Measurements from ENCODE around the gene UGT1A1. TPM values are rescaled to one million over a fixed set of nuclear protein-coding genes. Genes with fewer than 3 reads are reported as not detected.

Gene UGT1A1
- total and polyA plus RNA-seq, 9 of the 15 experiments (the other 6 are each of a cell fraction or from before 2014, with no cell fraction given): not detected

DNA sequence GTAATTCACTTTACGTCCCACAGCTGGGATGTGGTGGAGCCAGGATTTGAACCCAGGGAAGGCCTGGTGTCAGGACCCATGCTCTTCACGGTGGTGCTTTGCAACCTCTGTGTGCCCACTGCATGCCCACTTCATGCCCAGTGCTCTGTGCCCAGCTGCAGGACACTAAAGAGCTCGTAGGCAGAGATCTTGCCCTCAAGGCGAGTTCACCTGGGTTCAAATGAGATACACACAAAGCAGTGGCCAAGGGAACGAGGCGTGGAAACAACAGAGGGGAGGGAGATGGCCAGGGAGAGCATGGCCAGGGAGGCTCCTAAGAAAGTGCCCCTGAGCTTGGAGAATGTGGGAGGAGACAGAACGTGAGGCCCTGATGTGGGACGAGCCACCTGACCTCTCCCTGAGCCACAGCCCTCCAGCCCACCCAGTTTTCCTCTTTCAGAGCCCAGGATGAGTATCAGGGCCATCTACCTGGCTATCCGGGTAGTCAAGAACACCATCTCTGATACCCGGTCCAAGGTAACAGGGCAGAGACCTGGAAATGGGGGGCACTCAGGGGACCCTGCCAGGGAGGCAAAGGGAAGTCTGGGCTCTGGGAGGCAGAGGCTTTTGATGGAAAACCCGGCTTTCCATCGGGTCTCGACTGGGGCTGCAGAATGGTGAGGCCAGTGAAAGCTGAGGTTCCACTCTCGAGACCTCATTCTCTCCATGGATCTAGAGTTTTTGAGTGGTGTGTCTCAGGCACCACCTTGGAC is 38.4 kb downstream of the UGT1A1 start:
- in situ Hi-C loops (cut with MboI): no loop called here

More for the DNA sequence above, 38.4 kb downstream of the UGT1A1 start:
- no peaks in the 10 kb centered on the region for H3K9me1 ChIP-seq (ENCODE audit: control insufficient read depth, insufficient read depth, low read length)
- ChIA-PET CTCF (ENCODE audit: low intra/inter-chr PET ratio) (no interaction called here), POLR2A (interaction anchor here (0.6 to 0.7 kb wide), 2 partner anchors 19 to 203 kb away, joined by 3 to 4 read pairs; no protein-coding TSS in a partner anchor)
- H3K27me3 ChIP-seq (ENCODE audit: control insufficient read depth in 2 of 2, insufficient read depth in 2 of 2, low read length in 2 of 2): peaks cover 0 to 14% of the 10 kb centered on the region in 2 experiments; a peak in 2 of 5 replicates
- WGBS (ENCODE audit: insufficient coverage, low coverage, missing lambda C conversion rate): 1% methylated on average over 11 of the region's 14 CpGs
- FAIRE-seq (no peak), ATAC-seq (no peak), DNase-seq (ENCODE audit: extremely low read depth in 1 of 4, low spot score in 3 of 4) (no peak)
- no peak overlapping the region for H3K27ac ChIP-seq (ENCODE audit: extremely low read depth, low read depth, low read length)
- intact Hi-C loops (cut with micrococcal nuclease): no loop called here
- H3K9ac ChIP-seq (ENCODE audit: insufficient read depth in 1 of 2, low read depth in 2 of 2, low read length in 2 of 2): no peak overlapping the region
- TF ChIP-seq XRCC3 (IDR thresholded peaks at IDR 0.05) (no peak), ETV5 (CRISPR knock-in tag; IDR thresholded peaks at IDR 0.05; ENCODE audit: low read depth) (no peak), DMBX1 (CRISPR knock-in tag; IDR thresholded peaks at IDR 0.05; ENCODE audit: borderline replicate concordance) (no peak), RHOXF2B (CRISPR knock-in tag; conservative IDR thresholded peaks at IDR 0.05) (no peak), ASH1L (IDR thresholded peaks at IDR 0.05; ENCODE audit: borderline replicate concordance, low read depth, partially characterized antibody) (no peak), RCOR1 (IDR thresholded peaks at IDR 0.05; ENCODE audit: borderline replicate concordance in 1 of 2, low read depth in 2 of 2, low read length in 2 of 2) (no peak), ZNF133 (CRISPR knock-in tag; IDR thresholded peaks at IDR 0.05) (no peak), ZNF12 (CRISPR knock-in tag; IDR thresholded peaks at IDR 0.05) (no peak), KLF10 (CRISPR knock-in tag; IDR thresholded peaks at IDR 0.05) (no peak), ZKSCAN8 (CRISPR knock-in tag; IDR thresholded peaks at IDR 0.05) (no peak), ZNF165 (CRISPR knock-in tag; IDR thresholded peaks at IDR 0.05; ENCODE audit: borderline replicate concordance) (no peak), SAFB (IDR thresholded peaks at IDR 0.05; ENCODE audit: borderline replicate concordance, low read depth, low read length) (no peak), KDM5B (IDR thresholded peaks at IDR 0.05; ENCODE audit: insufficient replicate concordance, low read depth, low read length) (no peak), XRCC5 (IDR thresholded peaks at IDR 0.05; ENCODE audit: low read depth, low read length) (no peak)
- TF ChIP-seq, protein P1, sequence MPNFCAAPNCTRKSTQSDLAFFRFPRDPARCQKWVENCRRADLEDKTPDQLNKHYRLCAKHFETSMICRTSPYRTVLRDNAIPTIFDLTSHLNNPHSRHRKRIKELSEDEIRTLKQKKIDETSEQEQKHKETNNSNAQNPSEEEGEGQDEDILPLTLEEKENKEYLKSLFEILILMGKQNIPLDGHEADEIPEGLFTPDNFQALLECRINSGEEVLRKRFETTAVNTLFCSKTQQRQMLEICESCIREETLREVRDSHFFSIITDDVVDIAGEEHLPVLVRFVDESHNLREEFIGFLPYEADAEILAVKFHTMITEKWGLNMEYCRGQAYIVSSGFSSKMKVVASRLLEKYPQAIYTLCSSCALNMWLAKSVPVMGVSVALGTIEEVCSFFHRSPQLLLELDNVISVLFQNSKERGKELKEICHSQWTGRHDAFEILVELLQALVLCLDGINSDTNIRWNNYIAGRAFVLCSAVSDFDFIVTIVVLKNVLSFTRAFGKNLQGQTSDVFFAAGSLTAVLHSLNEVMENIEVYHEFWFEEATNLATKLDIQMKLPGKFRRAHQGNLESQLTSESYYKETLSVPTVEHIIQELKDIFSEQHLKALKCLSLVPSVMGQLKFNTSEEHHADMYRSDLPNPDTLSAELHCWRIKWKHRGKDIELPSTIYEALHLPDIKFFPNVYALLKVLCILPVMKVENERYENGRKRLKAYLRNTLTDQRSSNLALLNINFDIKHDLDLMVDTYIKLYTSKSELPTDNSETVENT (CRISPR knock-in tag; IDR thresholded peaks at IDR 0.05): no peak
- TF ChIP-seq, protein P2, sequence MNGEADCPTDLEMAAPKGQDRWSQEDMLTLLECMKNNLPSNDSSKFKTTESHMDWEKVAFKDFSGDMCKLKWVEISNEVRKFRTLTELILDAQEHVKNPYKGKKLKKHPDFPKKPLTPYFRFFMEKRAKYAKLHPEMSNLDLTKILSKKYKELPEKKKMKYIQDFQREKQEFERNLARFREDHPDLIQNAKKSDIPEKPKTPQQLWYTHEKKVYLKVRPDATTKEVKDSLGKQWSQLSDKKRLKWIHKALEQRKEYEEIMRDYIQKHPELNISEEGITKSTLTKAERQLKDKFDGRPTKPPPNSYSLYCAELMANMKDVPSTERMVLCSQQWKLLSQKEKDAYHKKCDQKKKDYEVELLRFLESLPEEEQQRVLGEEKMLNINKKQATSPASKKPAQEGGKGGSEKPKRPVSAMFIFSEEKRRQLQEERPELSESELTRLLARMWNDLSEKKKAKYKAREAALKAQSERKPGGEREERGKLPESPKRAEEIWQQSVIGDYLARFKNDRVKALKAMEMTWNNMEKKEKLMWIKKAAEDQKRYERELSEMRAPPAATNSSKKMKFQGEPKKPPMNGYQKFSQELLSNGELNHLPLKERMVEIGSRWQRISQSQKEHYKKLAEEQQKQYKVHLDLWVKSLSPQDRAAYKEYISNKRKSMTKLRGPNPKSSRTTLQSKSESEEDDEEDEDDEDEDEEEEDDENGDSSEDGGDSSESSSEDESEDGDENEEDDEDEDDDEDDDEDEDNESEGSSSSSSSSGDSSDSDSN (IDR thresholded peaks at IDR 0.05; ENCODE audit: borderline replicate concordance in 1 of 2, low read depth in 2 of 2, low read length in 2 of 2): no peak
- no peak overlapping the region for H3K4me2 ChIP-seq (ENCODE audit: insufficient read depth, low read length)
- H3K79me2 ChIP-seq (ENCODE audit: control insufficient read depth, insufficient read depth, low read length): no peaks in the 10 kb centered on the region
- H4K20me1 ChIP-seq (replicated peaks; ENCODE audit: control insufficient read depth, insufficient read depth, low read length): no peaks in the 10 kb centered on the region
- no peak overlapping the region for H3K4me3 ChIP-seq
- H3K4me1 ChIP-seq (replicated peaks in 1 of 2; ENCODE audit: control insufficient read depth in 2 of 2, insufficient read depth in 2 of 2, low read length in 2 of 2): no peaks in the 10 kb centered on the region; a peak in 1 of 5 replicates
- H2AFZ ChIP-seq (ENCODE audit: low read depth, low read length): no peak overlapping the region
- H3K36me3 ChIP-seq (ENCODE audit: control insufficient read depth, insufficient read depth, low read length): no peaks in the 10 kb centered on the region
- BruUV-seq (replicated peaks): no TSS peak
- no peaks in the 10 kb centered on the region for H3K9me3 ChIP-seq (replicated peaks; ENCODE audit: control insufficient read depth, insufficient read depth, low read depth, low read length)
